ENCODE data around the gene PAX9. TPM values are rescaled to one million over a fixed set of nuclear protein-coding genes. Genes with fewer than 3 reads are reported as not detected.

PAX9 gene
- total and polyA plus RNA-seq, 2 of the 13 experiments (the other 11 are each of a cell fraction or from before 2014, with no cell fraction given) = 0.03 TPM; not detected in 1

GRCh38 chr14:36647824-36648753, 13.6 kb upstream of the PAX9 start (continued):
- no peak for TF ChIP-seq ARID4A (CRISPR knock-in tag; IDR thresholded peaks at IDR 0.05; ENCODE audit: borderline replicate concordance)
- TF ChIP-seq CENPBD1 (CRISPR knock-in tag; IDR thresholded peaks at IDR 0.05; ENCODE audit: borderline replicate concordance, low read depth) = no peak
- no peak for TF ChIP-seq SP4 (CRISPR knock-in tag; IDR thresholded peaks at IDR 0.05)
- no peak for TF ChIP-seq KDM1A (CRISPR knock-in tag; IDR thresholded peaks at IDR 0.05)
- no peak for TF ChIP-seq POLR2A (IDR thresholded peaks at IDR 0.05; ENCODE audit: insufficient read depth in 1 of 2, low read depth in 2 of 2, low read length in 2 of 2)
- 0 out of 2 replicates have a peak, but pooled peaks have one; percentile 21 for TF ChIP-seq HOXA5 (CRISPR knock-in tag; IDR thresholded peaks at IDR 0.05)
- no peak; the same call in 1 of the 2 replicates for TF ChIP-seq ZNF333 (CRISPR knock-in tag; IDR thresholded peaks at IDR 0.05; ENCODE audit: borderline replicate concordance)
- TF ChIP-seq JARID2 (CRISPR knock-in tag; IDR thresholded peaks at IDR 0.05; ENCODE audit: insufficient replicate concordance) = no peak
- TF ChIP-seq ZNF225 (CRISPR knock-in tag; IDR thresholded peaks at IDR 0.05) = peak; percentile 44; the same call in 1 of the 2 replicates
- no peak for TF ChIP-seq MLXIP (CRISPR knock-in tag; IDR thresholded peaks at IDR 0.05; ENCODE audit: borderline replicate concordance)
- TF ChIP-seq HMG20A (CRISPR knock-in tag; IDR thresholded peaks at IDR 0.05; ENCODE audit: borderline replicate concordance) = no peak
- TF ChIP-seq ZBTB3 (CRISPR knock-in tag; IDR thresholded peaks at IDR 0.05; ENCODE audit: borderline replicate concordance, low read depth) = no peak
- peak; percentile 94 for TF ChIP-seq ZNF501 (CRISPR knock-in tag; IDR thresholded peaks at IDR 0.05)
- TF ChIP-seq HDAC2 (CRISPR knock-in tag; IDR thresholded peaks at IDR 0.05) = no peak
- peak; percentile 21; the same call in 1 of the 2 replicates for TF ChIP-seq ZFY (CRISPR knock-in tag; IDR thresholded peaks at IDR 0.05)
- TF ChIP-seq MTERF4 (CRISPR knock-in tag; IDR thresholded peaks at IDR 0.05) = peak; percentile 61; the same call in 1 of the 2 replicates
- no peak; the same call in 1 of the 2 replicates for TF ChIP-seq ZNF678 (CRISPR knock-in tag; IDR thresholded peaks at IDR 0.05)
- TF ChIP-seq IKZF5 (CRISPR knock-in tag; IDR thresholded peaks at IDR 0.05) = no peak; the same call in 1 of the 2 replicates
- TF ChIP-seq ARNT (IDR thresholded peaks at IDR 0.05) = no peak
- TF ChIP-seq ZNF331 (CRISPR knock-in tag; IDR thresholded peaks at IDR 0.05) = no peak

All from HepG2 (cell line).